Stimulated activated CD4-positive, alpha-beta T cell treated with anti-CD3 and anti-CD28 coated beads, TNF-alpha, amount 100 ng/mL, for 4 hours (primary cell): Measurements from ENCODE around the gene RTN4RL2.

ENCODE experiments used
- DNase-seq, 3 experiments: peaks; one replicate each; pipeline ENCODE4 v3.0.0-alpha.2; 2020; ENCODE audit warnings: low read depth in 3 of 3

The RTN4RL2 gene

GRCh38 chr11:57499983-57500461, 39.7 kb downstream of the RTN4RL2 start:
- no peak for DNase-seq

GRCh38 chr11:57500515-57500914, 40.2 kb downstream of the RTN4RL2 start:
- no peak for DNase-seq

GRCh38 chr11:57500926-57501325, 40.6 kb downstream of the RTN4RL2 start:
- DNase-seq: no peak

GRCh38 chr11:57501953-57502352, 41.6 kb downstream of the RTN4RL2 start:
- no peak for DNase-seq

GRCh38 chr11:57502376-57502775, 42.0 kb downstream of the RTN4RL2 start:
- no peak for DNase-seq

- no peak for DNase-seq
These were observed 42.5 kb downstream of the RTN4RL2 start for GRCh38 chr11:57502870-57503269.

GRCh38 chr11:57504511-57504910, 44.2 kb downstream of the RTN4RL2 start:
- DNase-seq: no peak

- DNase-seq: no peak
These were observed 46.2 kb downstream of the RTN4RL2 start for GRCh38 chr11:57506522-57506921.

- no peak for DNase-seq
These were observed 48.2 kb downstream of the RTN4RL2 start for GRCh38 chr11:57508341-57509170.

- no peak for DNase-seq
These were observed 51.6 kb downstream of the RTN4RL2 start for GRCh38 chr11:57511741-57512430.

GRCh38 chr11:57512646-57513451, 52.5 kb downstream of the RTN4RL2 start:
- DNase-seq: no peak

GRCh38 chr11:57513452-57513795, 53.1 kb downstream of the RTN4RL2 start:
- no peak for DNase-seq

- no peak for DNase-seq
These were observed 53.7 kb downstream of the RTN4RL2 start for GRCh38 chr11:57513911-57514537.

- peak; percentile 22 to 50 (median 24) for DNase-seq
These were observed 54.4 kb downstream of the RTN4RL2 start for GRCh38 chr11:57514538-57515331.

- DNase-seq: no peak
These were observed 55.2 kb downstream of the RTN4RL2 start, which contains the start of gene SLC43A1 for GRCh38 chr11:57515332-57516060. SLC43A1 (minus strand) TSS chr11:57515702; CDS start chr11:57514111, 1,591 bp downstream.

- no peak for DNase-seq
These were observed 55.7 kb downstream of the RTN4RL2 start for GRCh38 chr11:57516061-57516443.

GRCh38 chr11:57521116-57521515, 60.8 kb downstream of the RTN4RL2 start:
- DNase-seq: no peak

- DNase-seq: no peak
These were observed 63.1 kb downstream of the RTN4RL2 start for GRCh38 chr11:57523419-57523818.
